HG02970 (cell line): ENCODE results near the gene BOD1.
A peak's percentile ranks its signal among the peaks of the same experiment; 100 is the strongest.

Experiments used
- ATAC-seq: cut with Tn5 transposase; IDR thresholded peaks from one replicate; pipeline ENCODE4 v1.9.1; 2021; ENCODE audit warnings: mild to moderate bottlenecking, moderate library complexity, moderate number of reproducible peaks; ENCODE audit not compliant: unreplicated experiment, low FRiP score

Gene BOD1

GRCh38 chr5:173581408-173582215 is 34.8 kb downstream of the BOD1 start:
- ATAC-seq = no peak

- no peak for ATAC-seq
These were observed 37.4 kb downstream of the BOD1 start for GRCh38 chr5:173578947-173579615.

- ATAC-seq = no peak
These were observed 38.6 kb downstream of the BOD1 start for GRCh38 chr5:173577817-173578216.

DNA sequence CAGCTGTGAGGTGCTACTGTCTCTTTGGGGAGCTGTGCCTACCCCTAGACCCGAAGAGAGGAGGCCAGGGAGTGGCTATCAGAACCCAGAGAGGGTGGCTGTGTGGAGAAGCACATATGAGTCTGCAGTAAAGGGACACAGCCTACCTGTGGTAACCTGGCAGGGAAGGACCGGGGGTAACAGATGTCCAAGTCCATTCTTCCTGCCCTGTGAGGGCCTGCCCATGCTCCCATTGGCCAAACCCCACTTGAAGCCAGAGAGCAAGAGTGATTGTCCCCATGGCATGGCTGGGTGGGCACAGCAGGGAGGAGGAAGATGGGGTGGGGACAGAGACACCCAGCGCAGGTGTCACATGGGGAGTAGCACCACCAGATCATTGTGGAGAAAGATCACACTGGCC is 39.3 kb downstream of the BOD1 start:
- no peak for ATAC-seq

GRCh38 chr5:173575985-173576384 is 40.5 kb downstream of the BOD1 start:
- no peak for ATAC-seq

DNA sequence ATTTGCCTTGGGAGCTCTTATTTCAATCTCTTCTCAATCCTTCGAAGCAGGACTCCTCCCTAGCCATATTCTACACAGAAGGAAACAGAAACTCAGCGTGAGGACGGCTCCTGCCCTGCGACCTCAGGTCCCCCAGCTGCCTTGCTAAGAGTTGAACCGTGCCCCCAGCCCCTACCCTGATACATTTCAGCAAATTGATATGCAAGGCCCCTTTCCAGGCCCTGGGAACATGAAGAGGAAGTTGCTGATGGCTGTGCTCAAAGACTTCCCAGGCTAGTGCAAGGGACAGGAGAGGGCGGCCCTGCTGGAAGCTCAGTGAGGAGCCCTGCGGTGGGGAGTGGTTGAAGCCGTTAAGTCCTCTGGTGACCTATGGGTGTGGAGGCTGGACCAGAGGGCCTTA is 41.5 kb downstream of the BOD1 start:
- ATAC-seq = no peak

GRCh38 chr5:173573126-173573960 is 43.1 kb downstream of the BOD1 start:
- ATAC-seq = peak; percentile 62

- no peak for ATAC-seq
These were observed 43.9 kb downstream of the BOD1 start for GRCh38 chr5:173572431-173573125.

DNA sequence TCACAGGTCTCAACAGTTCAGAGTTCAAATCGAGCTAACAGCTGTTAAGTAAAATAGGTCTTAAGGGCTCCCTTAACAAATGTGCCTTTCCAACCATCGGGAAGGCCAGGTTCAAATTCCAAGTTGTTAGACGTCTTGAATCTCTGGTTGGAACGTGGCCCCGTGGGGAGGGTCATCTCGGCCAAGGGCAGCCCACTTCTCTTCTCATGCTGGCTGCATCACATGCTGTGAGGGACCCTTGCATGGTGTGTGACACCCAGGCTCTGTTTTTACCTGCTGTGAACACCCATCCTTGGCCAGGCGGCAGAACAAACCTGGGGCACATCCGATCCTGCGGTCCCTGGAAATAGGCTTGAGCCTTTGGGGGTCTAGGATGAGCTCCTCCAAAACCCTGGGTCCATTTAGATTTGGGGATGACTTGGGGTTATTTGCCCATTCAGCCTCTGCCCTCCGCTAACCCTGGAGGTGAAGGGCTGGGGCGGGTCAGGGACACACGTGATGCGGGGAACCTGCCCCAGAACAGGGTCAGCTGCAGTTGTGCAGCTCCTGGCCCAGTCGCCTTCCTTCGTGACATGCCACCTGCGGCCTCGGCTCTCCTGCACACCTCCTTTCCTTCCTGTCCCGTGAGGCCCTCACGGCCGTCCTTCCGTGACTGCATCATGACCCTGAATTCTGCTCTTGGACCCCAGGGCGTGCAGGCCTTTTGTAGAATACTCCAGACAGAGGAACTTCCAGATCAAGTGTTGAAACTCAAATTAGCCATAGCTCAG is 45.9 kb downstream of the BOD1 start:
- ATAC-seq = no peak

GRCh38 chr5:173568703-173569102 is 47.7 kb downstream of the BOD1 start:
- ATAC-seq = no peak

GRCh38 chr5:173568128-173568527 is 48.3 kb downstream of the BOD1 start:
- no peak for ATAC-seq

DNA sequence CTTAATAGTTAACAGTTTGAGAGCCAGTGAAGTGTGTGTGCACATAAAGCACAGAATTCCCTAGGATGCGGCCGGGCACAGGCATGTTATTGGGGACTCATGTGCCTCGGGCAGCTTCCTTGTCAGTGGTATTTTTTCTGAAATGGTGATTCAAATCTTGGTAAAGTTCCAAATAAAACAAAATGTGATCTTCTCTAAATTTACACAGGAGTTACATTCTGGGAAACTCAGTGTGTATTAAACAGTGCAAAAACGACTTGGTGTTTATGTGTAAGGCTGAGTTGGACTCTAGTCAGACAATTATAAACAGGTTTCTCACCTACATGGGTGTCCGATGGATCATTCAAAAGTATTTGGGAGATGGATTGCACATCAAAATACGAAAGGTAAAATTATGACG is 48.9 kb downstream of the BOD1 start:
- ATAC-seq = no peak

DNA sequence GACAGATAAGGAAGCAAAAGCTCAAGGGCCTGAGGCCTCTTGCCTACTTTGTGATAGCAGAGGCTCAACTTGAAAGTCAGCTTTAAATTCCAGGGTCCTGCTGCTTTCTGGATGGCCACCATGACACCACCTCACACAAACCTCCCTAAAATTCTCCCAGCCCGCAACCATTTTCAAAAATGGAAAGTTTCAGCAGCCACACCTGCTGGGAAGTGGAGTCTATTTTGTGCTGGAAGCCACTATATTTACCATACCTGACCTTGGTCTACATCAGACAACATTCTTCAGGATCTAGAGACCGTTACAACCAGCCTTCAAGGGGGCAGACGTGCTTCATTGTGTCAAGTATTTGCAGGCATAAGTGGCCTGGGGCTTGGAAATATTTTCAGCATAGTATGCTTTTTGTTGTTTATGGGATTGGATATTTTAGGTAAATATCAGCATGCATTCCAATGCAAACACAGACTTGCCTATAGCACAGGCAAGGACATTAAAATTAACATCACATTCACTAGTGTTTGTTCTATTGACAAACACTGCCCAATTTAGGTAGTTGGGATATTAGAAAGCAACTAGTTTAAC is 50.9 kb downstream of the BOD1 start:
- ATAC-seq = no peak

DNA sequence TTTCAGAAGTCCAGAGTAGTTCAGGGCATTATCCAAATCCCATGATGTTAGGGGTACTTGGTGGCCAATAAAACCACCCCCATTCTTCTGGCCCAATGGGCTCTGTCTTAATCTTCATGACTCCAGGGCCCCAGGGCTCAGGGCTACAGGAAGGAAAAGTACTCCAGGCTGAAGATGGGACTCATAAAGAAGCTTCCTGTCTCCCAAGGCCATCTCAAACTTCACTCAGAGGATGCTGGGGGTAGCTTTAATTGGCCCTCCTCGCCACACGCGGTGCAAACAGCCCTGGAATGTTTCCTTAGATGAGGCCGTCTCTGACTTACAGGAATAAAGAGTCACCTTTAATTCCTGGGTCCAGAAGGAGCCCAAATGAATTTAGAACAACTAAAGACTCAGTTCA is 52.3 kb downstream of the BOD1 start:
- ATAC-seq = no peak

GRCh38 chr5:173563246-173563645 is 53.2 kb downstream of the BOD1 start:
- ATAC-seq = no peak

- ATAC-seq = no peak
These were observed 54.0 kb downstream of the BOD1 start for GRCh38 chr5:173562451-173562850.
